HEK293 (cell line): ENCODE results near the gene ZC3H15.

Source experiments
- CTCF ChIA-PET: fragments of 350-600 bp; formaldehyde crosslinking; extraction: SDS; loops from one replicate; lab custom pipeline; 2021; ENCODE audit warnings: antibody characterized with exemption; lab: Yijun Ruan, JAX
- POLR2A ChIA-PET: fragments of 300-600 bp; formaldehyde crosslinking; extraction: SDS; loops from one replicate; lab custom pipeline; 2020; ENCODE audit warnings: antibody characterized with exemption, inconsistent platforms; lab: Yijun Ruan, JAX
- H3K27ac ChIP-seq: fragments of 200-500 bp; sonication (Bioruptor generic); 2 replicates; pipeline ENCODE4 v1.5.1; 2014; ENCODE audit warnings: low read depth, low read length, control low read depth, inconsistent platforms; ENCODE audit errors: extremely low read depth
- H3K36me3 ChIP-seq, 2 experiments: fragments of 200-500 bp in 1 of 2; sonication (Bioruptor generic) in 1 of 2; 1 replicate in 1 of 2; 2 replicates in 1 of 2; pipeline ENCODE4 v1.5.1; 2014 to 2017; ENCODE audit warnings: inconsistent platforms in 2 of 2, low read length in 2 of 2; ENCODE audit not compliant: control insufficient read depth in 2 of 2, insufficient read depth in 1 of 2
- H3K4me1 ChIP-seq: fragments of 200-500 bp; sonication (Bioruptor generic); 2 replicates; pipeline ENCODE4 v1.5.1; 2014; ENCODE audit warnings: mild to moderate bottlenecking, low read length, inconsistent platforms; ENCODE audit not compliant: control insufficient read depth, insufficient read depth
- H3K4me3 ChIP-seq: 2 replicates; pipeline ENCODE4 v1.5.1; 2011; ENCODE audit warnings: low read depth, mild to moderate bottlenecking, control low read depth, low read length, moderate library complexity
- H3K9me3 ChIP-seq: fragments of 200-500 bp; sonication (Bioruptor generic); 2 replicates; pipeline ENCODE4 v1.5.1; 2014; ENCODE audit warnings: low read depth, low read length, inconsistent platforms; ENCODE audit not compliant: control insufficient read depth, insufficient read depth
- GFI1B ChIP-seq: fragments of 450-650 bp; formaldehyde crosslinking; IDR thresholded peaks from 2 replicates; pipeline ENCODE4 v1.5.1; 2016; ENCODE audit warnings: missing biosample characterization, missing genetic modification characterization
- KLF8 ChIP-seq: fragments of 450-650 bp; formaldehyde crosslinking; IDR thresholded peaks from 2 replicates; pipeline ENCODE4 v1.5.1; 2016; ENCODE audit warnings: missing biosample characterization, missing genetic modification characterization
- OSR2 ChIP-seq: fragments of 450-650 bp; formaldehyde crosslinking; IDR thresholded peaks from 2 replicates; pipeline ENCODE4 v1.5.1; 2016; ENCODE audit warnings: missing biosample characterization, missing genetic modification characterization
- YY2 ChIP-seq: fragments of 450-650 bp; formaldehyde crosslinking; IDR thresholded peaks from 2 replicates; pipeline ENCODE4 v1.5.1; 2016; ENCODE audit warnings: missing biosample characterization, missing genetic modification characterization
- ZBTB7A ChIP-seq: fragments of 450-650 bp; formaldehyde crosslinking; IDR thresholded peaks from 2 replicates; pipeline ENCODE4 v1.5.1; 2016; ENCODE audit warnings: low read depth, missing biosample characterization, missing genetic modification characterization
- ZFP3 ChIP-seq: fragments of 450-650 bp; formaldehyde crosslinking; IDR thresholded peaks from 2 replicates; pipeline ENCODE4 v1.5.1; 2016; ENCODE audit warnings: low read depth, missing biosample characterization, missing genetic modification characterization
- ZNF138 ChIP-seq: fragments of 450-650 bp; formaldehyde crosslinking; IDR thresholded peaks from 2 replicates; pipeline ENCODE4 v1.5.1; 2016; ENCODE audit warnings: missing biosample characterization, missing genetic modification characterization, borderline replicate concordance
- ZNF175 ChIP-seq: fragments of 450-650 bp; formaldehyde crosslinking; IDR thresholded peaks from 2 replicates; pipeline ENCODE4 v1.5.1; 2016; ENCODE audit warnings: missing biosample characterization, missing genetic modification characterization
- ZNF555 ChIP-seq: fragments of 450-650 bp; formaldehyde crosslinking; conservative IDR thresholded peaks from 2 replicates; pipeline ENCODE4 v1.5.1; 2017; ENCODE audit warnings: missing biosample characterization, mild to moderate bottlenecking, missing genetic modification characterization, inconsistent platforms
- ZNF560 ChIP-seq: fragments of 450-650 bp; formaldehyde crosslinking; IDR thresholded peaks from 2 replicates; pipeline ENCODE4 v1.5.1; 2017; ENCODE audit warnings: missing biosample characterization, missing genetic modification characterization, borderline replicate concordance
- ZNF561 ChIP-seq: fragments of 450-650 bp; IDR thresholded peaks from 2 replicates; pipeline ENCODE4 v1.5.1; 2018; ENCODE audit warnings: missing biosample characterization, missing genetic modification characterization, borderline replicate concordance
- ZNF585B ChIP-seq: fragments of 450-650 bp; formaldehyde crosslinking; IDR thresholded peaks from 2 replicates; pipeline ENCODE4 v1.5.1; 2016; ENCODE audit warnings: missing biosample characterization, missing genetic modification characterization
- ZNF654 ChIP-seq: fragments of 450-650 bp; formaldehyde crosslinking; IDR thresholded peaks from 2 replicates; pipeline ENCODE4 v1.5.1; 2016; ENCODE audit warnings: low read depth, missing biosample characterization, missing genetic modification characterization
- ZNF701 ChIP-seq: fragments of 450-650 bp; formaldehyde crosslinking; IDR thresholded peaks from 2 replicates; pipeline ENCODE4 v1.5.1; 2016; ENCODE audit warnings: missing biosample characterization, missing genetic modification characterization
- ZNF707 ChIP-seq: fragments of 450-650 bp; formaldehyde crosslinking; IDR thresholded peaks from 2 replicates; pipeline ENCODE4 v1.5.1; 2016; ENCODE audit warnings: missing biosample characterization, missing genetic modification characterization
- ZNF792 ChIP-seq: fragments of 450-650 bp; formaldehyde crosslinking; IDR thresholded peaks from 2 replicates; pipeline ENCODE4 v1.5.1; 2016; ENCODE audit warnings: missing biosample characterization, missing genetic modification characterization
- ZNF830 ChIP-seq: fragments of 450-650 bp; IDR thresholded peaks from 2 replicates; pipeline ENCODE4 v1.5.0; 2018; ENCODE audit warnings: missing biosample characterization, missing genetic modification characterization, low read depth, mild to moderate bottlenecking, moderate library complexity
- ZNF843 ChIP-seq: fragments of 450-650 bp; formaldehyde crosslinking; IDR thresholded peaks from 2 replicates; pipeline ENCODE4 v1.5.1; 2016; ENCODE audit warnings: missing biosample characterization, missing genetic modification characterization
- TF ChIP-seq, protein P1 (sequence below): fragments of 450-650 bp; formaldehyde crosslinking; IDR thresholded peaks from 2 replicates; pipeline ENCODE4 v1.5.1; 2016; ENCODE audit warnings: missing biosample characterization, missing genetic modification characterization
- TF ChIP-seq, protein P2 (sequence below): fragments of 450-650 bp; formaldehyde crosslinking; IDR thresholded peaks from 2 replicates; pipeline ENCODE4 v1.5.1; 2016; ENCODE audit warnings: missing biosample characterization, missing genetic modification characterization, borderline replicate concordance
- TF ChIP-seq, protein P3 (sequence below): sonication (generic); formaldehyde crosslinking; IDR thresholded peaks from 2 replicates; pipeline ENCODE4 v1.8.1; 2022; ENCODE audit warnings: mild to moderate bottlenecking, moderate library complexity, missing genetic modification reagents
- TF ChIP-seq, protein P4 (sequence below): fragments of 450-650 bp; formaldehyde crosslinking; IDR thresholded peaks from 2 replicates; pipeline ENCODE4 v1.5.1; 2016; ENCODE audit warnings: missing biosample characterization, missing genetic modification characterization
- TF ChIP-seq, protein P5 (sequence below): fragments of 450-650 bp; formaldehyde crosslinking; IDR thresholded peaks from 2 replicates; pipeline ENCODE4 v1.5.1; 2016; ENCODE audit warnings: missing biosample characterization, missing genetic modification characterization
- TF ChIP-seq, protein P6 (sequence below): fragments of 450-650 bp; formaldehyde crosslinking; IDR thresholded peaks from 2 replicates; pipeline ENCODE4 v1.5.1; 2017; ENCODE audit warnings: missing biosample characterization, missing genetic modification characterization

Gene ZC3H15

DNA sequence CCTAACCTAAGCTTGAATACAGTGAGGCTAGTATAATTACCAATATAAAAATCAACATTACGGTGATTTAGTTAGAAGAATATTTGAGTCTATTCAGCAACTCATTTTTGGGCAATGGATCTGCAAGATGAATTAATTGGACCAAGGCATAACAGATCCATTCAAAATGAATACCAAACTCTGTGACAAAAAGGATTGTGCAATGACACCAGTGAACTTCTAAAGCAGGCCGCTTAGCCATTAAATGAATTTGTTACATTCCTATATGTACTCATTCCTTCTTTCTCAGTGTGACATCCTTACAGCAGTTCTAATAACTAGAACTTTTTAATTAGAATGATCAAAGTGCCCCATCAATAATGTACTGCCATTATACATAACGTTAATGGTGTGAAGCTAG, 44.3 kb downstream of the ZC3H15 start:
- ChIA-PET CTCF (interaction anchor here (0.5 to 1.3 kb wide), 4 partner anchors 14 to 1982 kb away, joined by 3 to 11 read pairs (median 4); no protein-coding TSS in a partner anchor), POLR2A (no interaction called here)
- Histone ChIP-seq H3K4me1 (no peaks in the 10 kb centered on the region), H3K9me3 (no peaks in the 10 kb centered on the region), H3K27ac (no peak overlapping the region), H3K36me3 (no peaks in the 10 kb centered on the region), H3K4me3 (no peak overlapping the region)
- TF ChIP-seq ZNF138 (tag by site-specific recombination) (no peak), ZNF830 (tag by site-specific recombination) (no peak), OSR2 (tag by site-specific recombination) (no peak), ZNF654 (tag by site-specific recombination) (no peak), ZNF555 (tag by site-specific recombination) (no peak), ZNF843 (no peak), ZNF560 (tag by site-specific recombination) (no peak), ZFP3 (tag by site-specific recombination) (no peak), YY2 (tag by site-specific recombination) (no peak), KLF8 (tag by site-specific recombination) (no peak), ZNF175 (tag by site-specific recombination) (no peak)
- TF ChIP-seq, protein P1, sequence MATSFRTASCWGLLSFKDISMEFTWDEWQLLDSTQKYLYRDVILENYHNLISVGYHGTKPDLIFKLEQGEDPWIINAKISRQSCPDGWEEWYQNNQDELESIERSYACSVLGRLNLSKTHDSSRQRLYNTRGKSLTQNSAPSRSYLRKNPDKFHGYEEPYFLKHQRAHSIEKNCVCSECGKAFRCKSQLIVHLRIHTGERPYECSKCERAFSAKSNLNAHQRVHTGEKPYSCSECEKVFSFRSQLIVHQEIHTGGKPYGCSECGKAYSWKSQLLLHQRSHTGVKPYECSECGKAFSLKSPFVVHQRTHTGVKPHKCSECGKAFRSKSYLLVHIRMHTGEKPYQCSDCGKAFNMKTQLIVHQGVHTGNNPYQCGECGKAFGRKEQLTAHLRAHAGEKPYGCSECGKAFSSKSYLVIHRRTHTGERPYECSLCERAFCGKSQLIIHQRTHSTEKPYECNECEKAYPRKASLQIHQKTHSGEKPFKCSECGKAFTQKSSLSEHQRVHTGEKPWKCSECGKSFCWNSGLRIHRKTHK (tag by site-specific recombination), result no peak
- TF ChIP-seq, protein P2, sequence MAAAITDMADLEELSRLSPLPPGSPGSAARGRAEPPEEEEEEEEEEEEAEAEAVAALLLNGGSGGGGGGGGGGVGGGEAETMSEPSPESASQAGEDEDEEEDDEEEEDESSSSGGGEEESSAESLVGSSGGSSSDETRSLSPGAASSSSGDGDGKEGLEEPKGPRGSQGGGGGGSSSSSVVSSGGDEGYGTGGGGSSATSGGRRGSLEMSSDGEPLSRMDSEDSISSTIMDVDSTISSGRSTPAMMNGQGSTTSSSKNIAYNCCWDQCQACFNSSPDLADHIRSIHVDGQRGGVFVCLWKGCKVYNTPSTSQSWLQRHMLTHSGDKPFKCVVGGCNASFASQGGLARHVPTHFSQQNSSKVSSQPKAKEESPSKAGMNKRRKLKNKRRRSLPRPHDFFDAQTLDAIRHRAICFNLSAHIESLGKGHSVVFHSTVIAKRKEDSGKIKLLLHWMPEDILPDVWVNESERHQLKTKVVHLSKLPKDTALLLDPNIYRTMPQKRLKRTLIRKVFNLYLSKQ (tag by site-specific recombination), result no peak
- TF ChIP-seq, protein P3, sequence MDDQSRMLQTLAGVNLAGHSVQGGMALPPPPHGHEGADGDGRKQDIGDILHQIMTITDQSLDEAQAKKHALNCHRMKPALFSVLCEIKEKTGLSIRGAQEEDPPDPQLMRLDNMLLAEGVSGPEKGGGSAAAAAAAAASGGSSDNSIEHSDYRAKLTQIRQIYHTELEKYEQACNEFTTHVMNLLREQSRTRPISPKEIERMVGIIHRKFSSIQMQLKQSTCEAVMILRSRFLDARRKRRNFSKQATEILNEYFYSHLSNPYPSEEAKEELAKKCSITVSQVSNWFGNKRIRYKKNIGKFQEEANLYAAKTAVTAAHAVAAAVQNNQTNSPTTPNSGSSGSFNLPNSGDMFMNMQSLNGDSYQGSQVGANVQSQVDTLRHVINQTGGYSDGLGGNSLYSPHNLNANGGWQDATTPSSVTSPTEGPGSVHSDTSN (CRISPR knock-in tag), result no peak

DNA sequence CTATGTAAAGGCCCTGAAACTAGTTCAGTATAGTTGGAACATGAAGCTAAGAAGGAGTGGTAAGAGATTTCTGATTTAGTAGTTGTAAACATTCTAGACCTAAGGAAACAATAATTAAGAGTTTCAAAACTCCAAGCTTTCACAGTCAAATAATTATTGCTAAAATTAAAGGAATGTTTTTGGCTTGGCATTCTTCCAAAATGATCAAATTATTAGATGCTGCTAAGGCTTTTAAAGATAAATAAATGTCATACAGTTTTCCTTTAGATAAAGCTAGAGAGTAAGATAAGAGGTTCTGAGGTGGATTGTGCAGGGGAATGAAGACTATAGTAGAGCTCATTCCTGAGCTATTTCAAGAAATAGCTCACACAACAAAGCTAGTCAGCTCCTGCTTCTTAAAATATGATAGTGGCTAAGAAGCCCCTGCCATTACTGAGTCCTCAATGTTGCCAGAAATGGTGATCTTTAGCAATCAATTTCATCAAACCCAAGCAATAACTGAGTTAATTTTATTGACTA, 45.3 kb downstream of the ZC3H15 start:
- no peak overlapping the region for H3K4me3 ChIP-seq
- ChIA-PET POLR2A (interaction anchor here (0.9 kb wide), 1 partner anchor 13 kb away, joined by 3 read pairs; no protein-coding TSS in a partner anchor), CTCF (interaction anchor here (0.5 to 1.3 kb wide), 2 partner anchors 15 to 921 kb away, joined by 3 to 4 read pairs; no protein-coding TSS in a partner anchor)
- H3K4me1 ChIP-seq, result no peaks in the 10 kb centered on the region
- no peaks in the 10 kb centered on the region for H3K36me3 ChIP-seq
- H3K9me3 ChIP-seq, result no peaks in the 10 kb centered on the region
- H3K27ac ChIP-seq, result no peak overlapping the region
- TF ChIP-seq ZNF701 (tag by site-specific recombination) (no peak), GFI1B (tag by site-specific recombination) (no peak), ZNF585B (tag by site-specific recombination) (no peak), ZNF707 (tag by site-specific recombination) (no peak), ZNF561 (no peak), ZBTB7A (tag by site-specific recombination) (no peak), ZNF792 (tag by site-specific recombination) (no peak)
- TF ChIP-seq, protein P4, sequence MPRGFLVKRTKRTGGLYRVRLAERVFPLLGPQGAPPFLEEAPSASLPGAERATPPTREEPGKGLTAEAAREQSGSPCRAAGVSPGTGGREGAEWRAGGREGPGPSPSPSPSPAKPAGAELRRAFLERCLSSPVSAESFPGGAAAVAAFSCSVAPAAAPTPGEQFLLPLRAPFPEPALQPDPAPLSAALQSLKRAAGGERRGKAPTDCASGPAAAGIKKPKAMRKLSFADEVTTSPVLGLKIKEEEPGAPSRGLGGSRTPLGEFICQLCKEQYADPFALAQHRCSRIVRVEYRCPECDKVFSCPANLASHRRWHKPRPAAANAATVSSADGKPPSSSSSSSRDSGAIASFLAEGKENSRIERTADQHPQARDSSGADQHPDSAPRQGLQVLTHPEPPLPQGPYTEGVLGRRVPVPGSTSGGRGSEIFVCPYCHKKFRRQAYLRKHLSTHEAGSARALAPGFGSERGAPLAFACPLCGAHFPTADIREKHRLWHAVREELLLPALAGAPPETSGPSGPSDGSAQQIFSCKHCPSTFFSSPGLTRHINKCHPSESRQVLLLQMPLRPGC (tag by site-specific recombination), result no peak
- TF ChIP-seq, protein P5, sequence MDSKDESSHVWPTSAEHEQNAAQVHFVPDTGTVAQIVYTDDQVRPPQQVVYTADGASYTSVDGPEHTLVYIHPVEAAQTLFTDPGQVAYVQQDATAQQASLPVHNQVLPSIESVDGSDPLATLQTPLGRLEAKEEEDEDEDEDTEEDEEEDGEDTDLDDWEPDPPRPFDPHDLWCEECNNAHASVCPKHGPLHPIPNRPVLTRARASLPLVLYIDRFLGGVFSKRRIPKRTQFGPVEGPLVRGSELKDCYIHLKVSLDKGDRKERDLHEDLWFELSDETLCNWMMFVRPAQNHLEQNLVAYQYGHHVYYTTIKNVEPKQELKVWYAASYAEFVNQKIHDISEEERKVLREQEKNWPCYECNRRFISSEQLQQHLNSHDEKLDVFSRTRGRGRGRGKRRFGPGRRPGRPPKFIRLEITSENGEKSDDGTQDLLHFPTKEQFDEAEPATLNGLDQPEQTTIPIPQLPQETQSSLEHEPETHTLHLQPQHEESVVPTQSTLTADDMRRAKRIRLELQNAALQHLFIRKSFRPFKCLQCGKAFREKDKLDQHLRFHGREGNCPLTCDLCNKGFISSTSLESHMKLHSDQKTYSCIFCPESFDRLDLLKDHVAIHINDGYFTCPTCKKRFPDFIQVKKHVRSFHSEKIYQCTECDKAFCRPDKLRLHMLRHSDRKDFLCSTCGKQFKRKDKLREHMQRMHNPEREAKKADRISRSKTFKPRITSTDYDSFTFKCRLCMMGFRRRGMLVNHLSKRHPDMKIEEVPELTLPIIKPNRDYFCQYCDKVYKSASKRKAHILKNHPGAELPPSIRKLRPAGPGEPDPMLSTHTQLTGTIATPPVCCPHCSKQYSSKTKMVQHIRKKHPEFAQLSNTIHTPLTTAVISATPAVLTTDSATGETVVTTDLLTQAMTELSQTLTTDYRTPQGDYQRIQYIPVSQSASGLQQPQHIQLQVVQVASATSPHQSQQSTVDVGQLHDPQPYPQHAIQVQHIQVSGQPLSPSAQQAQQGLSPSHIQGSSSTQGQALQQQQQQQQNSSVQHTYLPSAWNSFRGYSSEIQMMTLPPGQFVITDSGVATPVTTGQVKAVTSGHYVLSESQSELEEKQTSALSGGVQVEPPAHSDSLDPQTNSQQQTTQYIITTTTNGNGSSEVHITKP, result no peak
- TF ChIP-seq, protein P6, sequence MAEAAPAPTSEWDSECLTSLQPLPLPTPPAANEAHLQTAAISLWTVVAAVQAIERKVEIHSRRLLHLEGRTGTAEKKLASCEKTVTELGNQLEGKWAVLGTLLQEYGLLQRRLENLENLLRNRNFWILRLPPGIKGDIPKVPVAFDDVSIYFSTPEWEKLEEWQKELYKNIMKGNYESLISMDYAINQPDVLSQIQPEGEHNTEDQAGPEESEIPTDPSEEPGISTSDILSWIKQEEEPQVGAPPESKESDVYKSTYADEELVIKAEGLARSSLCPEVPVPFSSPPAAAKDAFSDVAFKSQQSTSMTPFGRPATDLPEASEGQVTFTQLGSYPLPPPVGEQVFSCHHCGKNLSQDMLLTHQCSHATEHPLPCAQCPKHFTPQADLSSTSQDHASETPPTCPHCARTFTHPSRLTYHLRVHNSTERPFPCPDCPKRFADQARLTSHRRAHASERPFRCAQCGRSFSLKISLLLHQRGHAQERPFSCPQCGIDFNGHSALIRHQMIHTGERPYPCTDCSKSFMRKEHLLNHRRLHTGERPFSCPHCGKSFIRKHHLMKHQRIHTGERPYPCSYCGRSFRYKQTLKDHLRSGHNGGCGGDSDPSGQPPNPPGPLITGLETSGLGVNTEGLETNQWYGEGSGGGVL (tag by site-specific recombination), result no peak
